Suppressor macrophage (primary cell): ENCODE results near the gene CD86.
A peak's percentile ranks its signal among the peaks of the same experiment; 100 is the strongest.

Source experiments
- DNase-seq, 4 experiments: peaks; one replicate each; pipeline ENCODE4 v3.0.0-alpha.2; 2020 to 2022

CD86 gene

GRCh38 chr3:122092460-122093165 is 37.5 kb downstream of the CD86 start:
- DNase-seq = peak; percentile 61 to 79 (median 76)

- DNase-seq = no peak
These were observed 39.0 kb downstream of the CD86 start for GRCh38 chr3:122094125-122094524.

GRCh38 chr3:122094693-122095092 is 39.5 kb downstream of the CD86 start:
- no peak for DNase-seq

GRCh38 chr3:122097141-122097540 is 42.0 kb downstream of the CD86 start:
- DNase-seq = no peak

- DNase-seq = no peak
These were observed 43.4 kb downstream of the CD86 start for GRCh38 chr3:122098611-122099010.

- no peak for DNase-seq
These were observed 44.1 kb downstream of the CD86 start for GRCh38 chr3:122099255-122099654.

- DNase-seq = peak in 1 of 4 experiments; percentile 24
These were observed 44.9 kb downstream of the CD86 start for GRCh38 chr3:122100083-122100482.

GRCh38 chr3:122100591-122101463 is 45.7 kb downstream of the CD86 start:
- DNase-seq = peak; percentile 17 to 56 (median 38)

GRCh38 chr3:122101646-122102045 is 46.5 kb downstream of the CD86 start:
- peak; percentile 63 to 85 (median 72) for DNase-seq

- DNase-seq = peak; percentile 67 to 85 (median 82)
These were observed 47.2 kb downstream of the CD86 start for GRCh38 chr3:122102191-122102935.

- no peak for DNase-seq
These were observed 48.8 kb downstream of the CD86 start for GRCh38 chr3:122103821-122104514.

- DNase-seq = no peak
These were observed 49.5 kb downstream of the CD86 start for GRCh38 chr3:122104515-122105194.

- DNase-seq = no peak
These were observed 50.5 kb downstream of the CD86 start for GRCh38 chr3:122105626-122106025.

GRCh38 chr3:122107171-122107570 is 52.0 kb downstream of the CD86 start:
- no peak for DNase-seq

- DNase-seq = peak in 2 of 4 experiments; percentile 47 to 59
These were observed 56.8 kb downstream of the CD86 start for GRCh38 chr3:122111974-122112373.

GRCh38 chr3:122112754-122113153 is 57.6 kb downstream of the CD86 start:
- no peak for DNase-seq

GRCh38 chr3:122123850-122124249 is 68.7 kb downstream of the CD86 start:
- DNase-seq = peak; percentile 32 to 71 (median 48)

- no peak for DNase-seq
These were observed 77.9 kb downstream of the CD86 start for GRCh38 chr3:122132949-122133540.

GRCh38 chr3:122146466-122146865 is 91.3 kb downstream of the CD86 start:
- DNase-seq = peak in 3 of 4 experiments; percentile 10 to 24 (median 21)

- DNase-seq = no peak
These were observed 93.9 kb downstream of the CD86 start for GRCh38 chr3:122148941-122149627.

GRCh38 chr3:122151480-122151879 is 96.3 kb downstream of the CD86 start:
- no peak for DNase-seq
